ENCODE results near the gene S100A5.
"Not testable (repeated sequence)": the region's sequence is repeated elsewhere in the genome, so short reads cannot be mapped to it uniquely, and the experiment has no call there.

S100A5 gene

DNA sequence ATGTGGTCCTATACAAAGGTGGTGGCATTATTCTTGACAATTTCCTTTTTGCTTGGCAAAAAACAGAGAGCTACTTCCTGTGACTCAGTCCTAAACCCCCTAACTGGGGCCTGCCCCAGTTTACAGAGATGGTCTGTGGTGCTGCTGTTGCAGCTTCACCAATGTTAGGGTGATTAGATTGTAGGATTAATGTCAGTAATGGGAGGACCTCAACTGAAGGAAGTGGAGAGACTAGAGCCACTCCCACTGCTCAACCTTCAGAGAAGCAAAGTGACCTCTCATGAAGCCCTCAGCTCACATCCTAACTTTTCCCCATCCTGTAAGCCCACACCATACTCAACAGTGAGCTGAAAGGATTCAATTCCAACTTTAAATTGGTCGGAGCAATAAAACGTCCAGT, 8.6 kb downstream of the S100A5 start:
- no peak for DNase-seq

DNA sequence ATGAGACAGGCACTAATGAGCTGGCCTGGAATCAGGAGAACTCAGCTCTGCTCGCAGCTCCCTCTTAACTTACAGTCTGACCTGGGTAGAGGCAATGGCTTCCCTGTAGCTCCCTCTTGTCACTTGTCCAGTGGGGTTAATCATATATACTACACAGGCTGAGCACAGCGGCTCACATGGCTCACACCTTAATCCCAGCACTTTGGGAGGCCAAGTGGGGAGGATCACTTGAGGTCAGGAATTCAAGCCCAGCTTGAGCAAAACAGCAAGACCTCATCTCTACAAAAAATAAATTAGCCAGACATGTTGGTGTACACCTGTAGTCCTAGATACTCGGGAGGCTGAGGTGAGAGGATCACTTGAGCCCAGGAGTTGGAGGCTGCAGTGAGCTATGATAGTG, 9.1 kb downstream of the S100A5 start:
- DNase-seq, result no peak

DNA sequence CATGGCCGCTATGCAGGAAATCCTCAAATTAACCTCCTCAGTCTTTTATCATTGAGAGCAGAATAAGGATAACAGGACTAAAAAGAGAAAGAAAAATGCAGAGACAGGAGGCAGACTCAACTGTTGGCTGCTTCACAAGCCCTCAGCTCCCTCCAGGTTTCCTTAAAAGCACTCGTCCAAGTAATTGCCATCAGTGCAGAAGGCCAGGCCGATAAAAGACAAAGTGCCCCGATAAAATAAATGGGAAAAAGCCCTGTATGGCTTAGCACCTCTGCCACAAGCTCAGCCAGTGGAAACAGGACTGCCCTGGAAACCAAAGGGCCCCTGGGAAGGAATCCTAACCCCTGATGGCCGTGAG, 13.1 kb downstream of the S100A5 start:
- DNase-seq, result no peak

DNA sequence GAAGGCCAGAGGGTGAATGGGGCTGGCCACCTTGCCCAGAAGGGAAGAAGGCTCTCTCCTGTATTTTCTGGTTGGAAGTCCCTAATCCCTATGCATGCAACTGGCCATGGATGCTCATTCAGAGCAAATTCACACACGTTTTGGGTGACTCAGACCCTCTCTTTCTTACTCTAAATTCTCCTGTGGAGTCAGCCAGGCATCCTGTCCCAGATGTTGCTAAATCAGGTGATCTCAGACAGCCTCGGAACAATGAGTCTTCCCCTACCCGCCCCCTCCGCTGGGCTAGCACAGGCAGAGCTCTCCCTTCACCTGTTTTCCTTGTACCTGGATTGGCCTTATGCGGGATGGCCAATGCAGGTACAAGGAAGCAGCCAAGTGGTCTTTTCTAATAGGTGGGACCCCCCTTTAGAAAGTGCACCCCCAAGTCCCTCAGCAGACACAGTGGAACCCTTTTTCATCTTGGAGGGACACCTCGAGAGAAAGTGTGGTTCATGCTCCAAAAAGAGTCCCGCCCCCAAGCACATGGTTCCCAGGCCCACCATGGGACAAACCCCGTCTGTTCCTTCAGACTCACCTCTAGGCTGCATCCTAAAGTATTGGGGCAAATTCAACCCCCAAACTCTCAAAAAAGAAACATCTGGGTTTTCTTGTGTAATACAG, 13.6 kb downstream of the S100A5 start:
- no peak for DNase-seq

DNA sequence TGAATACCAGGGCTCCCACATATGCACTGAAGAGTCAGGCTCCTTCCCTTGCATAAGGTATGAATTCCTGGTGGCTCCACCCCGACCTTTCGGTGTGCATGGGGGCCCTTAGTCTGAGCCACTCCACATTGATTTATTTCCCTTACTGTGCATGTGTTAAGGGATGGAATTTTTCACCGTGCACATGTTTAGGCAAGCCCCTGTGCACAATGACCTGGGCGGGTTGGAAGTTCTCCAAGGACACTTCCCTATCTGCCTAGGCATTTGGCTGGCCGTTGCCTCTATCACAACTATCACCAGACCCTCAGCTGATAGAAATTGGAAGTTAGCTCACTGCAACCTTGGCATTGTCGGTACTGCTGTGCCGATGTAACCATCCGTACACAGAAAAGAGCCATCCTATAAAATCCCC, 14.6 kb downstream of the S100A5 start:
- no peak for DNase-seq

DNA sequence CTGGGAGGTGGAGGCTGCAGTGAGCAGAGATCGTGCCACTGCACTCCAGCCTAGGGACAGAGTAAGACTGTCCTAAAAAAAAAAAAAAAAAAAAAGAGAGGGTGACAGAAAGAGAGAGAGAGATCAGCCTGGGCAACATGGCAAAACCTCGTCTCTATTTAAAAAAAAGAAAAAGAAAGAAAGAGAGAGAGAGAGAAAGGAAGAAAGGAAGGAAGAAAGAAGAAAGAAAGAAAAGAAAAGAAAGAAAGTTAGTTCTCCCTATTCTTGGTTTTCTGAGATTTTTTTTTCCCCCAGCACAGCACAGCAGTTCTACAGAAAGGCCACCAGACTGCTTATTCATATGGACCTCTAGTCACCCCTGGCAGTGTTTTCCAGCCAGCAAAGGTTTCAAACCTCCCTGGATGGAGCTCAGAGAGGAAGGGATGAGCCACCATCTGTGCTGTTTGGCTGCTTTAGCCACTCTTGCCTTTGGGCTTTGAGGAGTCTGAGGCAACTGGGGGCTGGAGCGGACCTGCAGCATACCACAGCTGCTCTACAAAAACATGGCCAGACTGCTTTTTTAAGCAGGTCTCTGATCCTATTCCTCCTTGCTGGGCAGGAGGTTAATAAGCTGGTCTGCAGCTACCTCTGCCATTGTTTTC, 15.5 kb downstream of the S100A5 start:
- DNase-seq, result no peak

DNA sequence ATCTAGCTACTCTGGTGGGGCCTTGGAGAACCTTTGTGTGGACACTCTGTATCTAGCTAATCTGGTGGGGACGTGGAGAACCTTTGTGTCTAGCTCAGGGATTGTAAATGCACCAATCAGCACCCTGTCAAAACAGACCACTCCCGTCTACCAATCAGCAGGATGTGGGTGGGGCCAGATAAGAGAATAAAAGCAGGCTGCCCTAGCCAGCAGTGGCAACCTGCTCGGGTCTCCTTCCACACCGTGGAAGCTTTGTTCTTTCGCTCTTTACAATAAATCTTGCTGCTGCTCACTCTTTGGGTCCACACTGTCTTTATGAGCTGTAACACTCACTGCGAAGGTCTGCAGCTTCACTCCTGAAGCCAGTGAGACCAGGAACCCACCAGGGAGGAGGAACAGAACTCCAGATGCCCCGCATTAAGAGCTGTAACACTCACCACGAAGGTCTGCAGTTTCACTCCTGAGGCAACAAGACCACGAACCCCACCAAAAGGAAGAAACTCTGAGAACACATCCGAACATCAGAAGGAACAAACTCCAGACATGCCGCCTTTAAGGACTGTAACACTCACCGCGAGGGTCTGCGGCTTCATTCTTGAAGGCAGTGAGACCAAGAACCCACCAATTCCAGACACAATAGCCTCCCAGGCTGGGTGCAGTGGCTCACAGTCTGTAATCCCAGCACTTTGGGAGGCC, 18.2 kb downstream of the S100A5 start:
- not testable (repeated sequence) for DNase-seq

DNA sequence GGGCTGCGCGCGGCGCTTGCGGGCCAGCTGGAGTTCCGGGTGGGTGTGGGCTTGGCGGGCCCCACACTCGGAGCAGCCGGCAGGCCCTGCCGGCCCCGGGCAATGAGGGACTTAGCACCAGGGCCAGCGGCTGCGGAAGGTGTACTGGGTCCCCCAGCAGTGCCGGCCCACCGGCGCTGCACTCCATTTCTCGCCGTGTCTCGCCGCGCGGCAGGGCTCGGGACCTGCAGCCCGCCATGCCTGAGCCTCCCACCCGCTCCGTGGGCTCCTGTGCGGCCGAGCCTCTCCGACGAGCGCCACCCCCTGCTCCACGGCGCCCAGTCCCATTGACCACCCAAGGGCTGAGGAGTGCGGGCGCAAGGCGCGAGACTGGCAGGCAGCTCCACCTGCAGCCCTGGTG, 18.9 kb downstream of the S100A5 start:
- DNase-seq, result not testable (repeated sequence)

DNA sequence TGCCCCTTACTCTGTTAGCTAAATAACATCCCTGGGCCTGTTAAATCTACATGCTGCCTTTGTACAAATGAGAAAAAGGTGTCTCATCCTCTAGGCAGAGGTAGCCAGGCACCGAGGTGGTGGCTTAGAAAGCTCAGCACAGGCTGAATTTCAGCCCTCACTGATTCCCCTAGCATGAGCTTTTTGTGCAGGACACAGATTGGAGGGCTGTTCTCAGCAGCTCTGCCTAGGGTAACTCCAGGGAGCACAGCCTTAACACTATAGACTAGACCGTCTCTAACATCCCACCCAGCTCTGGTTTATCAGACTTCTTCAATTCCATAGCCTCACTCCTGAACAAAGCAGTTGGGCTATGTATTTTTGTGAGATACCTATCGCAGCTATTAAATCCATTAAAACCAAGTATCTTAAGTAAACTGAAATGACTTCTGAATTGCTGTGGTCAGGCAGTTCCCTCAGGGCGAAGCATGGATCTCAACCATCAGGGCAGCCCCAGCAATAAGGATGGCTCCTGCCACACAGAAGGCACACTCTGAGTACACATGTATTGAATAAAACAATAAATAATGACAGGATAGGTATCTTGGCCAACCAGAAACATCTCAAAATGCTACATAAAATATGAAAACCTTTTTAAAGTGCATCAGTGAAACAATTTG, 19.8 kb downstream of the S100A5 start:
- DNase-seq, result no peak

DNA sequence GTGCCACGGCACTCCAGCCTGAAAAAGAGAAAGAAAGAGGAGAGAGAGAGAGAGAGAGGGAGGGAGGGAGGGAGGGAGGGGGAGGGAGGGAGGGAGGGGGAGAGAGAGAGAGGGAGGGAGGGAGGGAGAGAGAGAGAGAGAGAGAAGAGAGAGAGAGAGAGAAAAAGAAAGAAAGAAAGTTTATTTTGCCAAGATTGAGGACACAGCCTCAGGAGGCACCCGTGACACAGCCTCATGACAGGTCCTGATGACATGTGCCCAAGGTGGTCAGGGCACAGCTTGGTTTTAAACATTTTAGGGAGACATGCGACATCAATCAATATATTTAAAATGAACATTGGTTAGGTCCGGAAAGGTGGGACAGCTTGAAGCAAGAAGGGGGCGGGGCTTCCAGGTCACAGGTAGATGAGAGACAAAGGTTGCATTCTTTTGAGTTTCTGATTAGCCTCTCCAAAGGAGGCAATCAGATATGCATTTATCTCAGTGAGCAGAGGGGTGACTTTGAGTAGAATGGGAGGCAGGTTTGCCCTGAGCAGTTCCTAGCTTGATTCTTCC, 20.5 kb downstream of the S100A5 start:
- not testable (repeated sequence) for DNase-seq

DNA sequence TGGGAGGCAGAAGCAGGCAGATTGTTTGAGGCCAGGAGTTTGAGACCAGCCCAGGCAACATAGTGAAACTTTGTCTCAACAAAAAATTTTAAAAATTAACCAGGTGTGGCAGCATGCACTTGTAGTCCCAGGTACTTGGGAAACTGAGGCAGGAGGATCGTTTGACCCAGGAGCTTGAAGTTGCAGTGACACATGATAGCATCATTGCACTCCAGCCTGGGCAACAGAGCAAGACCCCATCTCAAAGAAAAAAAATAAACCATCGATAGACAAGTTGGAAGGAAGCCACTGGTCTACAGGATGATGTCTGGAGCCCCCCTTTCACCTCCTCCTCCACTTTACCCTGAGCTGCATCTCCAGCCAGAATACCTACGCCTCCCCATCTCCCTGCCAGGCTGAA, 21.5 kb downstream of the S100A5 start:
- DNase-seq, result no peak

DNA sequence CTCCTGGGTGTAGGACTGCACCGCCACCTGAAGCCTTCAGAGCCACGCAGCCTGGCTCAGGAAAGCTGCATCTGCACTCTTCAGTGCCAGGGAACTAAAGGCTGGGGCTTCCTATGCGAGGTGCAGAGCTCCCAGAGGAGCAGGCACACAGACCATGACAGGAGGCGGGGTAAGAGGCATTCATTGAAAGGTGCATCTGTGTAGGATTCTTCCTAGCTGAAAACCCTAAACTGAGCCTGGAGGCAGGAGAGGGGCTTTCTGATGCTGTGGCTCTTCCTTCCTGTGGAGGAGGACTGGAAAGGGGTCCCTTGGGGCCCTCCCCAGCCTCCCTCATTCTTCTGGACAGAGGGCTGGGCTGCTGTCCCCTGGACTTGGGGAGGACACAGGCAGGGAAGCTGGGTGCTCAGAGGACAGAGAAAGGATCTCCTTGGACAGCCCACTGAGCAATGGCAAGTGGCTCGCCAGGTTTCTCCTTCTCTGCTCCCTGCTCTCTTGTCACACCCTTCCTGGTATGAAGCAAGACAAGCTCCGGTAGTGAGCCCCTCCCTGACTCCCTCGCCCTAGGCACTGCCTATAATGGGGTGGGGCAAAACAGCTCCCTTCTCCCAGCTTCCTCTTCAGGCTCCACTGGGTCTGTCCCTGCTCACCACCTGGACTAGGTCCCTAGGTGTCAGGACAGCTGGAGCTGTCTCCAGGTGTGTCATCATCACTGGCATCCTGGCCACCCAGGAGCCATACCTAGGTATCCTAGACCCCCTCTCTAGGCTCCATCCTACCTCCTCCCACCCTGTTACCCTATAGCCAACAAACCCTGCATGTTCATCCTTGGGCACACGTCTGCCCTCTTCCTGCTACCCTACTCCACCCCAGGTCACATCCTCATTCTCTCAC, 25.0 kb downstream of the S100A5 start:
- no peak for DNase-seq

DNA sequence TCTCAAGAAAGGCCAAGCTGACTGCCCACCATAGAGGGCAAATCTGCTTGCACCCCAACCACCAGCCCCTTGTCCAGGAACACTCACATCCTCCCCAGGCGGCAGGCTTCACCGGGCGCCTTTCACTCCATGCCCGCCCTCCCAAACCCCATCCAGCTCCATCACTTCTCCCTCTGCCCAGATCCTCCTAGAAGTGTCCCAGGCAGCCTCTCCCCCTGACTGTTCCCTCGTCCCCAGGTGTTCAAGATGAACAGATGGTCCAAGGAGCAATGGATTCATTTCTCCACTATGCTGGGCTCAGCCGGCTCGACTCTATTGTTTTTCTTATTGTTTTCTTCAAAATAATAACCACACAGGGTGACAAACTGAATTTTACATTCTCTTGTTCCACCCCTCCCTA, 27.1 kb downstream of the S100A5 start:
- no peak for DNase-seq

DNA sequence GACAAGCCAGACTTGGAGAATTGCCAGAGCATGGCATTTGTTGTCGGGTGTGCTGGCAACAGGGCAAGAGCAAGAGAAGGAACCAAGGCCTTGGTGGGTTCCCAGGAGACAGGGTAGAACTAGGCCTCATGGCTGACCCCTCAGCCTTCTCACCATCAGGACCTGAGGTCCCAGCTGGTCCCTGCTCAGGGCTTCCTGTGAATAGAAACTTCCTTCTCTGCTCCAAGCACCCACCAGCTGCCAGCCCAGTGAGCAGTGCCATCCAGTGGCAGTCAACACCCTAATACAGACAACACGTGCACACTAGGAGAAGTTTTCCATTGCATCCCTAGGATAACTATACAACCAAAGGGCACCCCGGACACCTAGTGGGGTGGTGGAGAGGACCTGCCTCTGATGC, 27.7 kb downstream of the S100A5 start:
- no peak for DNase-seq

DNA sequence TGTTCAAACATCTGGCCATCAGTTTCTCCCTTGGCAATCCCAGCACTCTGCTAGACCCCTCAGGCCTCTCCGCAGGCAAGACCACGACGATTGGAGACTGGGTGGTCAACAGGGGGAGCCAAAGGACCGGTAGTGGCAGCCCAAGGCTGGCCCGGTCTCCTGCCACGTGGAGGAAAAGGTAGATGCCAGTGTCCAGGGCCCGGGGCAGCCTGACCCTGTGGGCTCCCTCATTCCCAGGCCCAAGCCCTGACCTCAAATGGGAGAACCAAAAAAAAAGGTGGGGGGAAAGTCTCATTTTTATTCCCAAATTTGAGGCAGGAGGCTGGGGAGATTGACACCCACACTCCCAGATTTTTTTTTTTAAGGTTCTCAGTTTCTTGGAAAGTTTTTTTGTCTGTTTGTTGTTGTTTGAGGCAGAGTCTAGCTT, 29.7 kb downstream of the S100A5 start:
- peak; percentile 76 for DNase-seq

DNA sequence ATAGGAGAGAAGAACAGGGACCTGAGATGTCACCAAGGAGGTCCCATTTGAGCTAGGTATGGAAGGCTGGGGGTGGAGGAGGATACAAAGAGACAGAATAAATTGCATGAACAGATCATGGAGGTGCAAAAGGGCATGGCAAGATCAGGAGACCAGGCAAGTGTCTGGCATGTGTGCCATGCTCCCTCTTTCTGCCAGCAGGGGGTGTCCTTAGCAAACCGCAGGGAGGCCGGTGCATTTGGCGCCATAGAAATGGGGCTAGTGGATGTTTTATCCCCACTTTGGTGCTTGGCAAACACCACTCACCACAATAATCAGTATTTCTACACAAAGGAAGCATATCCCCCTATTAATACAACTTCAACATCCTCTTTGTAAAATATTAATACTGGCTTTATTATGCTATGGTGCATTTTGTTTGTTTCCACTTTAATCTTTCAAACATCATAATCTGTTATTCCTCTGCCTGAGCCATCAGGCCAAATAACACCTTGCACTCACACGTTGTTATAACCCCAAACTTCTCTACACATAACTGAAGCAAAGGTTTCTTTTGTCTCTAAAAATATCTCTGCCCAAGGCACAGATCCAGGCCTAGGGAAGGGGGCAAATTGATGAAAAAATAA, 30.9 kb downstream of the S100A5 start:
- peak; percentile 66 for DNase-seq

DNA sequence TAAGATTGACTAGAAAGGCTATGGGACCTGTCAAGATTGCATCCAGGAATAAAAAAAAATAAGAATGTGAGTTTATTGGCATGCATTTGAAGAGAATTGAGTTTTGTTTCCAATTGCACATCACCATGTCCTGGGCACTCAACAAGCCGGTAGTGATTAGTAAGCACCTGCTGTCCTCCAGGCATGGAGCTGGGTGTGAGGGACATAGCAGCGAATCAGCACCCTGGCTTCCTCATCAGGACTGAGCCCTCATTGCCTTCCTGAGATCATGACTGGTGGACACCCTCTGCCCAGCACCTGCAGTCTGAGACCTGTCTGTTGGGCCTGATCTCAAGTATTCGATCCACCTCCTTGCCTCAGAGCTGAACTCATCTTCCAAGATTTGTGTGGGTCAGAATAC, 31.7 kb downstream of the S100A5 start:
- DNase-seq, result no peak

DNA sequence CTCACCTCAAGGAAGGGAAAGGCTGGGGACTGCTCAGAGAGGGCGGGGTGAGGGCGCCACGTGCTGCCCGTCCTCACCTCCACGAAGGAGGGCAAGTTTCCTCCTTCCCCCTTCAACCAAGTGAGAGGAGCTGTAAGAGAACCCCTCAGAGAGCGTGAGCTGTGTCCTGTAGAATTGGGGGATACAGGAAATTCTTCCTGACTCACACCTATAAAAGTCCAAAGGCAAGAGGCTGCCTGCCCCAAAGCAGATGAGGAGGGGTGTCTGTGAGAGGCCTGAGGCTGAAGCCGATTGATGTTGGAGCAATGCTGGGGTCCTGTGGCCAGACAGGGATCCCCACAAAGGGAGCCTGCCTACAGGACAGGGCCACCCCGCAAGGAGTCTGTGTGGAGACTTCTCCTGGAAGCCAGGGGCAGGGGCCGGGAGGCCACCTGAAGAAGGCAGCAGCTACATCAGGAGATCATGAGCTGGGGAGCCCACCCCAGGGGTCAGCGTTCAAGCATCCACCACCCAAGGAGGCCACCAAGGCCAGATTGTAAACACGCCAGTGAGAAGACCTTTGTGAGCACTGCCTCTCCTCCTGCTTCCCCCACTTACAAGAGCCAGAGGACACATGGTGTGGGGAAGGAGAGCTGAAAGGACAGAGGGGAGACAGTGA, 32.7 kb downstream of the S100A5 start:
- no peak for DNase-seq

DNA sequence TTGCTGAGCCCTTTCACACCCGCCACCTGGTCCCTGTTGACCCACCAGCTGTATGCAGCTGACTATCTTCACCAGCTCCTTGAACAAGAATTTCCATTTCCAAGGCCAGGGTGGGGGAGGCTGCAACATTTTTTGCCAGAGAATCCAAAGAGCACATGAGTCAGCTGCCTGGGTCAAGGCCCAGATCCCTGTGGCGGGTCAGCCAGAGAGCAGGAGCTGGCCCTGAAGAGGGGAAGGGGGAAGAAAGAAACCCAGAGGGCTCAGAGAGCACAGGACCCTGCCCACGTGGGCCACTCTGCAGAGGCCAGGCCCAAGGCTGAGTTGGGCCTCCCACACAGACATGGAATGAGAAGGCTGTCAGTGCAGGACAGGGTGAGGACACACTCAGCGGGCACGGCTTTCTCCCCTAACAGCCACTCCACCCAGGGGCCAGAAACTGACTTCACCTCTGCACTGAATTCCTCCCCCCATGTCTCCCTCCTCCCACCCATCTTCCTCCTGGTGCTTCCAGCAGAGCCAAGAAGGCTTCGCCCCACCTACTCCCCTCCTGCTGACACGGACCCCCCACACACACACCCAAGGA, 33.8 kb downstream of the S100A5 start:
- no peak for DNase-seq

DNA sequence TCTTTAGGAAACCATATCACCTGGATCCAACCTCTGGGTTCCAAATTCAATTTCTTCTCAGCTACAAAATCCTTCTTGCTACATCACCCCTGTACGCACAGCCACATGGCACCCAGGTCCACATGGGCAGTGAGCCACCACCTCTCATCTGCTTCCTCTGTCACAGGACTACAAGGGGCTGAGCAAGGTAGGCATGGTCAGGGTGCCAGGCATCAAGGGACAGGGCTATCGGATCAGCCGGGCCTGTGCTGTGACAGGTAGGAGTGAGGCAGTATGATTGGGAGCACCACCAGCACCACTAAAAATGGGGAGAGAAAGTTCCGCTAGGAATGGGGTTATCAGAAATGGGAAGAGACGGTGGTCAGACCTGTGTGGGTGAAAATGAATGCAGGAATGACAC, 34.3 kb downstream of the S100A5 start:
- no peak for DNase-seq

DNA sequence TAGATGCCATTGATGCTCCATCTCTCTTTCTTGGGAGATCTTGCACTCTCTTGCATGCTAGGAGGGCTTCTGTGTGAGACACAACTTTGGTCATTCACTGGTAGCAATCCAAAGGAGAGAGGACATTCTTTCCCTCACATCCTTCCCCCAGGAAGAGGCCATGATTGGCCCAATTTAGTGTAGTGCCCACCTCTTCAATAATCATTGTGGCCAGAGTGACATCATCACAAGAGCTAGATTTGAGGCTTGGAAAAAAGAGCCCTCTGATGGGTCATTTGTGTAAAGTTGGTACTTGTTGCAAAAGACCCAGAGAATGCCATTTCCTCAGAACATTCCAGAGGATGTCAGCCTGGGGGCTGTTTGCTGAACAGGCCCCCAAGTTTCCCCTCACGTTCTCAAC, 35.2 kb downstream of the S100A5 start:
- DNase-seq, result no peak

Measured in stimulated activated CD4-positive, alpha-beta T cell treated with anti-CD3 and anti-CD28 coated beads, Interleukin-12 subunit alpha, Interleukin-12 subunit beta, amount 100 ng/mL, for 4 hours (primary cell).